OCI-LY3 (cell line): Measurements from ENCODE around the gene PARD3.

ENCODE experiments used
- H2AFZ ChIP-seq: fragments of 200-600, 300-600 bp; shearing (Covaris generic); 2 replicates; pipeline ENCODE4 v1.6.0; 2014; ENCODE audit warnings: antibody characterized with exemption, low read depth, low read length
- H3K27ac ChIP-seq: fragments of 200-600, 300-600 bp; sonication (generic); 2 replicates; pipeline ENCODE4 v1.5.1; 2014; ENCODE audit warnings: mild to moderate bottlenecking, low read length, moderate library complexity, mixed read lengths
- H3K27me3 ChIP-seq: fragments of 200-600, 300-600 bp; sonication (generic); 2 replicates; pipeline ENCODE4 v1.6.1; 2014; ENCODE audit warnings: low read depth, low read length, mixed read lengths
- H3K36me3 ChIP-seq: fragments of 200-600, 300-600 bp; sonication (generic); replicated peaks from 2 replicates; pipeline ENCODE3; 2014; ENCODE audit warnings: low read depth, low read length, mixed read lengths
- H3K4me1 ChIP-seq: fragments of 300-600, 200-600 bp; sonication (generic); 2 replicates; pipeline ENCODE4 v1.6.1; 2014; ENCODE audit warnings: low read length, mixed read lengths
- H3K4me2 ChIP-seq: fragments of 200-600, 300-600 bp; sonication (generic); 2 replicates; pipeline ENCODE4 v1.6.1; 2014; ENCODE audit warnings: low read length, mixed read lengths
- H3K4me3 ChIP-seq: fragments of 300-600, 200-600 bp; sonication (generic); 2 replicates; pipeline ENCODE4 v1.5.1; 2014; ENCODE audit warnings: antibody characterized with exemption, mild to moderate bottlenecking, low read length, moderate library complexity
- H3K79me2 ChIP-seq: fragments of 300-600, 200-600 bp; shearing (Covaris generic); 2 replicates; pipeline ENCODE4 v1.6.1; 2014; ENCODE audit warnings: mild to moderate bottlenecking, low read length, mixed read lengths
- H3K9ac ChIP-seq: fragments of 300-600, 200-600 bp; shearing (Covaris generic); 2 replicates; pipeline ENCODE4 v1.6.0; 2014; ENCODE audit warnings: mild to moderate bottlenecking, low read length, moderate library complexity
- H3K9me3 ChIP-seq: fragments of 200-600, 300-600 bp; shearing (Covaris generic); 2 replicates; pipeline ENCODE4 v1.6.1; 2014; ENCODE audit warnings: low read length, mixed read lengths; ENCODE audit not compliant: insufficient read depth
- H4K20me1 ChIP-seq: fragments of 200-600, 300-600 bp; sonication (generic); 2 replicates; pipeline ENCODE4 v1.6.1; 2016; ENCODE audit warnings: low read length, mixed read lengths; ENCODE audit not compliant: insufficient read depth
- CTCF ChIP-seq: fragments of 200-600, 300-600 bp; sonication (generic); IDR thresholded peaks from 2 replicates; pipeline ENCODE4 v1.5.1; 2014; ENCODE audit warnings: antibody characterized with exemption, low read length, low read depth
- EZH2phosphoT487 ChIP-seq: fragments of 200-600 bp; shearing (Covaris generic); IDR thresholded peaks from 2 replicates; pipeline ENCODE4 v1.6.1; 2018; ENCODE audit warnings: antibody characterized with exemption, mixed run types, low read depth

PARD3 gene

GRCh38 chr10:34491678-34492077 lies 323.4 kb downstream of the PARD3 start:
- H3K36me3 ChIP-seq: no peaks in the 10 kb centered on the region
- no peaks in the 10 kb centered on the region for H3K4me1 ChIP-seq
- H3K27ac ChIP-seq: no peak overlapping the region
- no peaks in the 10 kb centered on the region for H3K27me3 ChIP-seq
- TF ChIP-seq EZH2phosphoT487 (no peak), CTCF (no peak)
- H3K9me3 ChIP-seq: no peaks in the 10 kb centered on the region
- no peak overlapping the region for H3K4me2 ChIP-seq
- H3K9ac ChIP-seq: no peak overlapping the region
- H3K79me2 ChIP-seq: no peaks in the 10 kb centered on the region
- H3K4me3 ChIP-seq: no peak overlapping the region
- no peak overlapping the region for H2AFZ ChIP-seq
- H4K20me1 ChIP-seq: no peaks in the 10 kb centered on the region

GRCh38 chr10:34489973-34490745 lies 324.9 kb downstream of the PARD3 start:
- no peak overlapping the region for H3K27ac ChIP-seq
- H3K9ac ChIP-seq: no peak overlapping the region
- H3K9me3 ChIP-seq: no peaks in the 10 kb centered on the region
- no peak overlapping the region for H2AFZ ChIP-seq
- no peaks in the 10 kb centered on the region for H3K4me1 ChIP-seq
- no peak overlapping the region for H3K4me2 ChIP-seq
- H3K79me2 ChIP-seq: no peaks in the 10 kb centered on the region
- no peaks in the 10 kb centered on the region for H3K36me3 ChIP-seq
- TF ChIP-seq CTCF (no peak), EZH2phosphoT487 (no peak)
- H3K27me3 ChIP-seq: no peaks in the 10 kb centered on the region
- no peaks in the 10 kb centered on the region for H4K20me1 ChIP-seq
- no peak overlapping the region for H3K4me3 ChIP-seq

DNA sequence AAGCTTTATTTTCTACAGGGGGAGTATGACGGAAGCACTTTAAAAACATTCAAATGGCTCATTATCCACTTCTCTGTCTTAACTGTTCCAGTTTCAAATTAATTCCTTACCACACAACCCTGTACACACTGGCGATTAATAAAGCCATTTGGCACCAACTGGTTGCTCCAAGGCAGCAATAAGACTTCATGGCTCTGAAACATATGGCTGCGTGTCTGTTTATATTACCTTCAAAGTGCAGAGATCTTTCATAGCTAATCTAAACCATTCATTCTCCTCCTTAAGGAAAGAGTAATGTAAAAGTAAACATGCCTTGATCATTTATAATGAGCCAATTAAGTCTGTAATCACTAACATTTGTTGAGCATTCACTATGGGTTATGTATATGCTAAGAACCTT lies 325.7 kb downstream of the PARD3 start:
- Histone ChIP-seq H3K27ac (no peak overlapping the region), H3K4me2 (no peak overlapping the region), H3K9ac (no peak overlapping the region)

More for the DNA sequence above, 325.7 kb downstream of the PARD3 start:
- Histone ChIP-seq H3K79me2 (no peaks in the 10 kb centered on the region), H3K9me3 (no peaks in the 10 kb centered on the region), H3K4me1 (no peaks in the 10 kb centered on the region), H3K36me3 (no peaks in the 10 kb centered on the region), H2AFZ (no peak overlapping the region), H3K27me3 (no peaks in the 10 kb centered on the region), H4K20me1 (no peaks in the 10 kb centered on the region), H3K4me3 (no peak overlapping the region)
- TF ChIP-seq CTCF: no peak
- no peak for TF ChIP-seq EZH2phosphoT487
